Liver (tissue), 9 donors: ENCODE data around the gene SPEN. TPM values are rescaled to one million over a fixed set of nuclear protein-coding genes. Genes with fewer than 3 reads are reported as not detected.

Experiments used
- DNase-seq: peaks from one replicate; pipeline ENCODE4 v3.0.0-alpha.2; 2017; ENCODE audit warnings: low spot score
- H3K27ac ChIP-seq, 2 donors: one replicate each; pipeline ENCODE4 v1.7.0; 2013; ENCODE audit warnings: inconsistent platforms in 2 of 2, low read length in 2 of 2, control low read depth in 1 of 2, low read depth in 1 of 2, mild to moderate bottlenecking in 1 of 2
- H3K27me3 ChIP-seq, 4 donors: one replicate each; pipeline versions ENCODE4 v1.6.1 to v1.7.0; 2013; ENCODE audit warnings: low read length in 3 of 4, inconsistent platforms in 1 of 4, mild to moderate bottlenecking in 1 of 4, moderate library complexity in 1 of 4; ENCODE audit not compliant: control insufficient read depth in 4 of 4, insufficient read depth in 4 of 4
- H3K36me3 ChIP-seq, 4 donors: one replicate each; pipeline versions ENCODE4 v1.6.1 to v1.7.0; 2013; ENCODE audit warnings: low read length in 3 of 4, mild to moderate bottlenecking in 3 of 4, low read depth in 1 of 4, moderate library complexity in 1 of 4; ENCODE audit not compliant: control insufficient read depth in 4 of 4, insufficient read depth in 3 of 4
- H3K4me1 ChIP-seq, 4 donors: one replicate each; pipeline versions ENCODE4 v1.6.1 to v1.7.0; 2013; ENCODE audit warnings: low read length in 3 of 4, mild to moderate bottlenecking in 3 of 4, moderate library complexity in 1 of 4; ENCODE audit not compliant: control insufficient read depth in 4 of 4, insufficient read depth in 4 of 4
- H3K4me3 ChIP-seq, 3 donors: one replicate each; pipeline versions ENCODE4 v1.6.1 to v1.7.0; 2013; ENCODE audit warnings: low read length in 3 of 3, control low read depth in 1 of 3, low read depth in 1 of 3, mild to moderate bottlenecking in 1 of 3
- H3K9ac ChIP-seq, 2 donors: one replicate each; pipeline ENCODE4 v1.7.0; 2013; ENCODE audit warnings: low read length in 2 of 2, mild to moderate bottlenecking in 2 of 2, moderate library complexity in 2 of 2, control low read depth in 1 of 2, low read depth in 1 of 2
- H3K9me3 ChIP-seq, 4 donors: one replicate each; pipeline versions ENCODE4 v1.6.1 to v1.7.0; 2013; ENCODE audit warnings: low read length in 3 of 4; ENCODE audit not compliant: control insufficient read depth in 4 of 4
- EGR1 ChIP-seq, 2 donors: IDR thresholded peaks; 2 replicates each; pipeline ENCODE4 v1.6.1; 2016 to 2018; ENCODE audit warnings: antibody characterized with exemption in 2 of 2, low read depth in 2 of 2
- FOXA1 ChIP-seq: IDR thresholded peaks from 2 replicates; pipeline ENCODE4 v1.6.1; 2016; ENCODE audit warnings: antibody characterized with exemption
- FOXA2 ChIP-seq: IDR thresholded peaks from 2 replicates; pipeline ENCODE4 v1.6.1; 2016; ENCODE audit warnings: antibody characterized with exemption
- GABPA ChIP-seq, 2 donors: IDR thresholded peaks in 1 of 2; conservative IDR thresholded peaks in 1 of 2; 2 replicates each; pipeline ENCODE4 v1.6.1; 2016; ENCODE audit warnings: antibody characterized with exemption in 2 of 2, mild to moderate bottlenecking in 1 of 2, moderate library complexity in 1 of 2
- HNF4A ChIP-seq, 2 donors: conservative IDR thresholded peaks; 2 replicates each; pipeline ENCODE4 v1.6.1; 2016; ENCODE audit warnings: antibody characterized with exemption in 2 of 2, mild to moderate bottlenecking in 2 of 2
- HNF4G ChIP-seq: IDR thresholded peaks from 2 replicates; pipeline ENCODE4 v1.6.1; 2016; ENCODE audit warnings: antibody characterized with exemption
- JUND ChIP-seq, 2 donors: IDR thresholded peaks; 2 replicates each; pipeline ENCODE4 v1.6.1; 2016; ENCODE audit warnings: antibody characterized with exemption in 2 of 2
- NR2F2 ChIP-seq: IDR thresholded peaks from 2 replicates; pipeline ENCODE4 v1.6.1; 2016; ENCODE audit warnings: antibody characterized with exemption
- RAD21 ChIP-seq, 2 donors: IDR thresholded peaks; 2 replicates each; pipeline ENCODE4 v1.6.1; 2016; ENCODE audit warnings: antibody characterized with exemption in 2 of 2, mild to moderate bottlenecking in 2 of 2
- REST ChIP-seq: IDR thresholded peaks from 2 replicates; pipeline ENCODE4 v1.6.1; 2016; ENCODE audit warnings: antibody characterized with exemption, mild to moderate bottlenecking
- RXRA ChIP-seq, 2 donors: IDR thresholded peaks; 2 replicates each; pipeline ENCODE4 v1.6.1; 2017 to 2018; ENCODE audit warnings: antibody characterized with exemption in 2 of 2, mild to moderate bottlenecking in 1 of 2
- SP1 ChIP-seq: IDR thresholded peaks from 2 replicates; pipeline ENCODE4 v1.6.1; 2018; ENCODE audit warnings: antibody characterized with exemption, mild to moderate bottlenecking
- TAF1 ChIP-seq: conservative IDR thresholded peaks from 2 replicates; pipeline ENCODE4 v1.6.1; 2016; ENCODE audit warnings: antibody characterized with exemption, mild to moderate bottlenecking
- YY1 ChIP-seq: IDR thresholded peaks from 2 replicates; pipeline ENCODE4 v1.6.1; 2016; ENCODE audit warnings: antibody characterized with exemption, mild to moderate bottlenecking
- ZBTB33 ChIP-seq: IDR thresholded peaks from 2 replicates; pipeline ENCODE4 v1.6.1; 2016; ENCODE audit warnings: antibody characterized with exemption
- WGBS: extraction: QIAGEN DNeasy Blood & Tissue Kit; methylation state at CpG from one replicate; pipeline ENCODE4 v1.1.7; 2013; 5-methylcytosine and 5-hydroxymethylcytosine counted together
- polyA plus RNA-seq, 2 donors: library from polyadenylated mRNA; stranded (reverse) in 1 of 2; unstranded in 1 of 2; fragments of 200-250 nt in 1 of 2; fragments of >200 nt in 1 of 2; fragmentation: Nextera tagmentation in 1 of 2; extraction: Ambion mirVana in 1 of 2; gene quantifications; one replicate each; pipeline versions ENCODE4 v1.2.1 to v1.2.3, GENCODE V29; 2013 to 2015
- total RNA-seq, 2 donors: library from RNA; depleted of rRNA; stranded (reverse); fragments of >200 nt; gene quantifications; one replicate each; pipeline ENCODE4 v1.2.3, GENCODE V29; 2014
- TF ChIP-seq, protein P1 (sequence below): fragments of 150-350 bp; IDR thresholded peaks from 2 replicates; pipeline ENCODE4 v1.5.1; 2017; ENCODE audit warnings: improper control_type of control experiment, low read depth, low read length; ENCODE audit not compliant: missing input control
- TF ChIP-seq, protein P2 (sequence below): IDR thresholded peaks from 2 replicates; pipeline ENCODE4 v1.6.1; 2016; ENCODE audit warnings: antibody characterized with exemption
- TF ChIP-seq, protein P3 (sequence below): IDR thresholded peaks from 2 replicates; pipeline ENCODE4 v1.6.1; 2016; ENCODE audit warnings: antibody characterized with exemption
- donor health status: healthy.
- donor health status: healthy.
- donor health status: healthy.
- donor health status: healthy.
- donor health status: healthy.

SPEN gene
- total and polyA plus RNA-seq, 4 donors = 7.4 to 29.4 (median 15.2) TPM

DNA sequence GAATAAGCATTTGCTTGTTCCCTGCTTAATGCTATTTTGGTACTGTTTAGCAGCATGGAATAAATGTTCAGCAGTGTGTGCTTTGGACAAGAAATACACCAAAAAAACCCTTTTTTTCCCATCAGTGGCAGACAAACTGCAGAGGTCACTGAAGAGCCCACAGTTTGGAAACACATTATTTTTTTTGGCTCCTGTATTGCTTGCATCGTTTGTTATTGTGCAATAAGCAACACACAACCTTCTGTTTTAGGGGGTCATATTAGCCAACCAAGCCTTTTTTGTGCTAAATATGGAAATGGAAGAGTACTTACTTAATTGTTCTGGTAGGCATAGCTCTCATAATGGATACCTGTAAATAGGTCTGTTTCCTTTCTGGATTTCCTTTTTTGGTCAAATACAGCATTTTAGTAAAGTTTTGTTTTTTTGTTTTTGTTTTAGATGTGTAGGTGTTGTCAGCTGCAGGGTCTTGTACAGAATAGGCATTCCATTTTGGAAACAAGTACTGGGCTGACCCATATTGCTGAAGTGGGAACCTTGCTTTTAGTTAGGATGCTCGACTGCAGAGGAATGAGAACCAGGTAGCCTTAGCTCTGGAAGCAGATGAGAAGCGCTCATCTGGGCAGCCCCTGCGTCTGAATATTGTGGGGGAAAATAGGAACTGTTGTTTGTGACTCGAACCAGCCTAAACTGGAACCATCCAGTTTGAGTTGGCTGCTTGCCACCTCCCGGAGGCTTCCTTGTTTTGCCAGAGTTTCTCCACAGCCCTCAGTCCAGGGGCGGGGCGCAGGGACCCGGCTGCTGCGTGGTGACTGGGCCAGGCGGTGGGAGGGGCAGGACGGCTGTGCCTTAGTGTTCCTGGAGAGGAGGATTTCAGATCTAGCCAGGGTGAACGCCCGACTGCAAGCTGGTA is 38.4 kb downstream of the SPEN start:
- peak; percentile 94 for DNase-seq
- H3K27me3 ChIP-seq = no peaks in the 10 kb centered on the region
- H3K36me3 ChIP-seq = peaks cover 0 to 3% (median 0%) of the 10 kb centered on the region in 4 donors
- peak overlapping the region; percentile 43 to 55 (median 49) for H3K4me3 ChIP-seq
- H3K9me3 ChIP-seq = no peaks in the 10 kb centered on the region
- H3K9ac ChIP-seq = peak overlapping the region; percentile 45 to 99
- peaks cover 8 to 45% (median 26%) of the 10 kb centered on the region in 4 donors for H3K4me1 ChIP-seq
- H3K27ac ChIP-seq = peak overlapping the region; percentile 97 to 98
- TF ChIP-seq NR2F2 (peak; percentile 93), HNF4A (conservative IDR thresholded peaks at IDR 0.05) (peak; percentile 65 to 84), YY1 (peak; percentile 78), HNF4G (no peak), ZBTB33 (peak; percentile 56), EGR1 (IDR thresholded peaks at IDR 0.05; ENCODE audit: low read depth in 2 of 2) (peak; percentile 11 to 36), GABPA (IDR thresholded peaks at IDR 0.05 in 1 of 2, conservative IDR thresholded peaks at IDR 0.05 in 1 of 2) (no peak), SP1 (peak; percentile 93), REST (peak; percentile 94), RXRA (IDR thresholded peaks at IDR 0.05) (peak; percentile 90 to 92), TAF1 (peak; percentile 23), FOXA2 (peak; percentile 40), FOXA1 (peak; percentile 15), JUND (IDR thresholded peaks at IDR 0.05) (peak; percentile 21 to 47), RAD21 (IDR thresholded peaks at IDR 0.05) (peak; percentile 59 to 70)
- TF ChIP-seq, protein P1, sequence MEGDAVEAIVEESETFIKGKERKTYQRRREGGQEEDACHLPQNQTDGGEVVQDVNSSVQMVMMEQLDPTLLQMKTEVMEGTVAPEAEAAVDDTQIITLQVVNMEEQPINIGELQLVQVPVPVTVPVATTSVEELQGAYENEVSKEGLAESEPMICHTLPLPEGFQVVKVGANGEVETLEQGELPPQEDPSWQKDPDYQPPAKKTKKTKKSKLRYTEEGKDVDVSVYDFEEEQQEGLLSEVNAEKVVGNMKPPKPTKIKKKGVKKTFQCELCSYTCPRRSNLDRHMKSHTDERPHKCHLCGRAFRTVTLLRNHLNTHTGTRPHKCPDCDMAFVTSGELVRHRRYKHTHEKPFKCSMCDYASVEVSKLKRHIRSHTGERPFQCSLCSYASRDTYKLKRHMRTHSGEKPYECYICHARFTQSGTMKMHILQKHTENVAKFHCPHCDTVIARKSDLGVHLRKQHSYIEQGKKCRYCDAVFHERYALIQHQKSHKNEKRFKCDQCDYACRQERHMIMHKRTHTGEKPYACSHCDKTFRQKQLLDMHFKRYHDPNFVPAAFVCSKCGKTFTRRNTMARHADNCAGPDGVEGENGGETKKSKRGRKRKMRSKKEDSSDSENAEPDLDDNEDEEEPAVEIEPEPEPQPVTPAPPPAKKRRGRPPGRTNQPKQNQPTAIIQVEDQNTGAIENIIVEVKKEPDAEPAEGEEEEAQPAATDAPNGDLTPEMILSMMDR = peak; percentile 20
- TF ChIP-seq, protein P2, sequence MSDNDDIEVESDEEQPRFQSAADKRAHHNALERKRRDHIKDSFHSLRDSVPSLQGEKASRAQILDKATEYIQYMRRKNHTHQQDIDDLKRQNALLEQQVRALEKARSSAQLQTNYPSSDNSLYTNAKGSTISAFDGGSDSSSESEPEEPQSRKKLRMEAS = peak; percentile 49
- TF ChIP-seq, protein P3, sequence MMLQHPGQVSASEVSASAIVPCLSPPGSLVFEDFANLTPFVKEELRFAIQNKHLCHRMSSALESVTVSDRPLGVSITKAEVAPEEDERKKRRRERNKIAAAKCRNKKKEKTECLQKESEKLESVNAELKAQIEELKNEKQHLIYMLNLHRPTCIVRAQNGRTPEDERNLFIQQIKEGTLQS = peak; percentile 72
- 3% methylated on average over 14 of the region's 14 CpGs for WGBS
